Activated T-helper 2 cell treated with anti-CD3 and anti-CD28 coated beads, Interferon-gamma antibody, Interleukin-2, Interleukin-4, amounts not matched to agents 10 μg/mL and 5 μg/mL and 100 μg/mL, durations not matched to agents 14 hours and 24 hours and 36 hours (primary cell): ENCODE measurements around the gene ANKLE2. TPM values are rescaled to one million over a fixed set of nuclear protein-coding genes. Genes with fewer than 3 reads are reported as not detected.

ENCODE experiments used
- DNase-seq: peaks from one replicate; pipeline ENCODE4 v3.0.0; 2021; ENCODE audit warnings: low spot score
- H3K27ac Mint-ChIP-seq: one replicate; pipeline ENCODE4 v1.8.0; 2021; ENCODE audit warnings: mixed read lengths
- H3K27me3 Mint-ChIP-seq: one replicate; pipeline ENCODE4 v1.8.0; 2021; ENCODE audit warnings: low read depth, mixed read lengths
- H3K36me3 Mint-ChIP-seq: one replicate; pipeline ENCODE4 v1.8.0; 2021; ENCODE audit warnings: low read depth, mixed read lengths
- H3K4me1 Mint-ChIP-seq: one replicate; pipeline ENCODE4 v1.8.0; 2021; ENCODE audit warnings: low read depth, mixed read lengths
- H3K4me3 Mint-ChIP-seq: one replicate; pipeline ENCODE4 v1.8.0; 2021; ENCODE audit warnings: low read depth, mild to moderate bottlenecking, moderate library complexity, mixed read lengths
- H3K9me3 Mint-ChIP-seq: one replicate; pipeline ENCODE4 v1.8.0; 2021; ENCODE audit warnings: mixed read lengths
- intact Hi-C: fragments of 100-400 bp; cut with micrococcal nuclease; formaldehyde crosslinking; loops from one replicate; pipeline ENCODE4 v1.15.1; 2023
- total RNA-seq: library from RNA; stranded (reverse); gene quantifications from 2 replicates; pipeline ENCODE4 v1.2.3, GENCODE V29; 2022

The ANKLE2 gene
- total RNA-seq, 1 donor from 2014 or later: 152 TPM

DNA sequence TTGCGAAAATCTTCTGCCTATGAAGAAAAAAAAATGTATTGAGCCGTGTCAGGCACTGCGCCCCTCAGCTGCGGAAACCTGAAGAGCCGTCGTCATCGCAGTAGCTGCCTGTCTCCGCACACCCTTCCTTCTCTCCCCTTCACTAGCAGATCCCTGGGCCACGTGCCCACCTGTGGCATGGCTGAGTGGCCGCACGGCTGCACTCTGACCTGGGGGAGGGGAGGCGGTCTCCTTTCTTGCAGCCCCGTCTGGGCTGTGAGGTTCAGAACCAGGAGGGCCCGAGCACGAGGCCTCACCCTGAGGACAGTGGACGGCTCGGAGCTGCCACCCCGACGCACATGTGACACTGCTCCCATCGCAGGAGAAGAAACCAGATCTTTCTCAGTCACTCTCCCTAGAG lies 26.1 kb downstream of the ANKLE2 start:
- H3K36me3 Mint-ChIP-seq: peaks cover 93% of the 10 kb centered on the region
- H3K27me3 Mint-ChIP-seq: no peaks in the 10 kb centered on the region
- DNase-seq: no peak
- intact Hi-C loops: no loop called here
- no peaks in the 10 kb centered on the region for H3K9me3 Mint-ChIP-seq
- no peak overlapping the region for H3K4me3 Mint-ChIP-seq
- no peak overlapping the region for H3K27ac Mint-ChIP-seq
- no peaks in the 10 kb centered on the region for H3K4me1 Mint-ChIP-seq

DNA sequence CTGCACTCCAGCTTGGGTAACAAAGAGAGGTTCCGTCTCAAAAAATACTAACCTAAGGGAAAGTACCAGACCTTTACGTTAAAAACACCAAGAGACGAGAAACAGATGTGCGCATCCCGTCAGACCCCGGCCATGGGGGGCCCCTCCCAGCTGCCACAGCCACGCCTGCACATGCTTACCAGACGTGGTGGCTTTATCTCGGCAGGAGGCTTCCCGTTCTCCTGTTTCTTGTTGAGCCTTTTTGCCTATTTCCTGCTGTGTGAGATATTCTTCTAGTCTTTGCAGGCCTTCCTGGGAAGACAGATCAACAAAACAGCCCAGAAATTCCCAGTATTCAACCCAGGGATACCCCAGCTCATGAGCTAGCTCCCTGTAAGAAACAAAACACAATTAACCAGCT lies 27.4 kb downstream of the ANKLE2 start:
- Mint-ChIP-seq H3K36me3 (peaks cover 90% of the 10 kb centered on the region), H3K27ac (no peak overlapping the region), H3K4me3 (no peak overlapping the region), H3K9me3 (no peaks in the 10 kb centered on the region), H3K4me1 (no peaks in the 10 kb centered on the region), H3K27me3 (no peaks in the 10 kb centered on the region)
- intact Hi-C loops: no loop called here
- no peak for DNase-seq

DNA sequence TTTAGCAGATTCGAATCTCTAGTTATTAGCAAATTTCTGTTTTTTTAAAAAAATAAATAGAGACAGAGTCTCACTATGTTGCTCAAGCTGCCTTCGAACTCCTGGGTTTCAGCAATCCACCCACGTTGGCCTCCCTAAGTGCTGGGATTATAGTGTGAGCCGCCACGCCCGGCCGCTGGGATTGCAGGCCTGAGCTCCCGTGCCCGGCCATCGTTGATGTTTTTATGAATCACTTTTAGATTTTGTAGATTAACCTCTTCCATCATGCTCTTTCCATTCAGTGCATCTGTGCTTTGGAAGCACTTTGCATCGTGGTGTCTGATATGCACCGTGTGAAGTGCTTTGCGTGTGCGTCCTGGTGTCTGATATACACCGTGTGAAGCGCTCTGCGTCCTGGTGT lies 30.1 kb downstream of the ANKLE2 start:
- DNase-seq: no peak

DNA sequence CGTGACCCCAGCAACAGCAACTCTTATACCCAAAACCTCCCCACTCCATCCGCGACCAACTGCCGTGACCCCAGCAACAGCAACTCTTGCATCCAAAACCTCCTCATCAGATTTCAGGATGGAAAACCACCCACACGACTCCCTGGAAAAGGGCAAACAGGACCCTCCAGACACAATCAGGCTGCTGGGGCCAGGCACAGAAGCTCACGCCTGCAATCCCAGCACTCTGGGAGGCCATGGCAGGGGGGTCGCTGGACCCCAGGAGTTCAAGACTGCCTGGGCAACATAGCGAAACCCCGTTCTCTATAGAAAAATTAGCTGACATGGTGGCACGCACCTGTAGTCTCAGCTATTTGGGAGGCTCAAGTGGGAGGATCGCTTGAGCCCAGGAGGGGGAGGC lies 31.3 kb downstream of the ANKLE2 start:
- no peak for DNase-seq
- no peak overlapping the region for H3K27ac Mint-ChIP-seq
- no peaks in the 10 kb centered on the region for H3K4me1 Mint-ChIP-seq
- H3K4me3 Mint-ChIP-seq: no peak overlapping the region
- H3K36me3 Mint-ChIP-seq: peaks cover 93% of the 10 kb centered on the region
- no peaks in the 10 kb centered on the region for H3K27me3 Mint-ChIP-seq
- H3K9me3 Mint-ChIP-seq: no peaks in the 10 kb centered on the region
- intact Hi-C loops: no loop called here

More for the DNA sequence above, 30.1 kb downstream of the ANKLE2 start:
- Mint-ChIP-seq H3K27ac (no peak overlapping the region), H3K36me3 (peaks cover 93% of the 10 kb centered on the region), H3K27me3 (no peaks in the 10 kb centered on the region), H3K4me3 (no peak overlapping the region), H3K4me1 (no peaks in the 10 kb centered on the region), H3K9me3 (no peaks in the 10 kb centered on the region)
- intact Hi-C loops: no loop called here

DNA sequence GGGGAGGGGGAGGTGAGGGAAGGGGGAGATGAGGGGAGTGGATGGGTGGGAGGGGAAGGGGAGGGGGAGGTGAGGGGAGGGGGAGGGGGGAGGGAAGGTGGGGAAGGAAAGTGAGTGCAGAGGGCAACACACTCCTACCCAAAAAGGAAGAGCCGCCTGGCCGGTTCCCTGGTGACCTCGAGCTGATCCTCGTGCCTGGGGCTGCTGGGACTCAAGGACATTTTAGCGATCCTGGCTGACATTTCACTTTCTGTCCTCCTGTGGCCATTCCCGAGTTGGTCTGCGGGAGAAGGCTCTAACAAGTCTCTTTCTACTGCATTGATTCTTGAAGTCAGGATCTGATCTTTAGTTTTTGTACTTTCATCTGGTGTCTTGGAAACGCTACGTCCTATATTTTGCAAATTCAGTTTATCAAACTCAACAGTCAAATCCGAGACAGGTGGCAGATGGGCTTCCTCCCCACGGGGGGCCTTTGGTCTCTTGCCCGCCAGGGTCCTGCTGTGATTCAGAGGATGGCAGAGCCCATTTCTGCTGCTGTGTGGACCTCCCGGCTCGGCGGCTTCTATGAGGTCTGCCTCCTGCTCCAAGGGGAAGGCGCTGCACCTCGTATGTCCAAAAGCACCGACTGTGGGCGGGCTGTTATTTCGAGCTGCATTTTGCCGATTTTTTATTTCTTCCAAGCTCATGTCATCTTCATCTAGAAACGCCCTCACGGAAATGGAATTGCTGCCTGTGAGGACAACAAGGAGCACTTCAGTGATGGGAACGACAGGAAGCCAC lies 31.9 kb downstream of the ANKLE2 start:
- no peaks in the 10 kb centered on the region for H3K9me3 Mint-ChIP-seq
- intact Hi-C loops: no loop called here
- H3K36me3 Mint-ChIP-seq: peaks cover 94% of the 10 kb centered on the region
- no peak for DNase-seq
- no peaks in the 10 kb centered on the region for H3K27me3 Mint-ChIP-seq
- H3K27ac Mint-ChIP-seq: no peak overlapping the region
- no peak overlapping the region for H3K4me3 Mint-ChIP-seq
- no peaks in the 10 kb centered on the region for H3K4me1 Mint-ChIP-seq

DNA sequence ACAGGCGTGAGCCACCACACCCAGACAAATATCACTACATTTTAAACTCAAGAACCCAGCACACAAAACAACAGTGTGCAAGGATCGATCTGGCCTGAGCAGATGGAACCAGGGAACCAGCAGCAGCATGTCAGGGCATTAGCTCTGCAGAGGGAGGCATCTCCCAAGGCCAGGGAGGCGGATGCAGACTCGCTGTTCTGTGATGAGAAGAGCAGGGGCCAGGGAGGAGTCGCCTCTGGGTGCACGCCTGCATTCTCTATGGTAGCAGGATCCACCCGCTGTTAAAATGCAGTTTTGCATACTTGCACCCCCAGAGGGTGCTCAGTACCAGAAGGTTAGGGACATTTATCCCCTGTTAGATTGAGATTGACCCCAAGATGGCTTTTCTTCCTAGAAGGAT lies 33.1 kb downstream of the ANKLE2 start:
- H3K36me3 Mint-ChIP-seq: peaks cover 93% of the 10 kb centered on the region

DNA sequence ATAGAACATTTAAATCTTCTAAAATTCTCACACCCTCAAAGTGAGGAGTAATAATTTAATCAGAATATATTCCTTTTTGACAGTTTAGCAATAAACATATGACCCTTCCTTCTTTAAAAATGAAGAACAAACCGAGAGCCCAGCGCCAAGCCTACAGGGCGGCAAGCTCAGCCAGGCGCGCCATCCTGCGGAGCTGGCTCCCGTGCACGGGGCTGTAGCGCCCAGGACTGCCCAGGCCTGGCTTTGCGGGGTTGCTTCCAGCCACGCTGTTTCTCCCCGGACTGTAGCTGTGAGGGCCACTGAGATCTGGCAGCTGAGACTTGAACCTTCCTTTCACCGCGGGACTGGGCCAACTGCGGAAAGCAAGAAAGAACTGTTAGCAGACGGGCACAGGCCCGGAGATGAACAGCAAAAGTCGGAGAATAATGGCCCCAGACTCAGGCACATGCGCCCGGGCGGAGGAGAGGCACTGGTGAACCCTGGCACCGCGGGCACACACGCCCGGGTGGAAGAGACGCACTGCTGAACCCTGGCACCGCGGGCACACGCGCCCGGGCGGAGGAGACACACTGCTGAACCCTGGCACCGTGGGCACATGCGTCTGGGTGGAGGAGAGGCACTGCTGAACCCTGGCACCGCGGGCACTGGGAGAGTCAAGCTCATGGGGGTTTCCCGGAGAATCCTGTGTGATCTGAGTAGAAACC lies 34.4 kb downstream of the ANKLE2 start:
- H3K36me3 Mint-ChIP-seq: peaks cover 90% of the 10 kb centered on the region
- no peak overlapping the region for H3K4me3 Mint-ChIP-seq

More for the DNA sequence above, 33.1 kb downstream of the ANKLE2 start:
- intact Hi-C loops: no loop called here
- Mint-ChIP-seq H3K4me3 (no peak overlapping the region), H3K4me1 (no peaks in the 10 kb centered on the region), H3K27me3 (no peaks in the 10 kb centered on the region), H3K27ac (peak overlapping the region; percentile 49), H3K9me3 (no peaks in the 10 kb centered on the region)
- DNase-seq: no peak

DNA sequence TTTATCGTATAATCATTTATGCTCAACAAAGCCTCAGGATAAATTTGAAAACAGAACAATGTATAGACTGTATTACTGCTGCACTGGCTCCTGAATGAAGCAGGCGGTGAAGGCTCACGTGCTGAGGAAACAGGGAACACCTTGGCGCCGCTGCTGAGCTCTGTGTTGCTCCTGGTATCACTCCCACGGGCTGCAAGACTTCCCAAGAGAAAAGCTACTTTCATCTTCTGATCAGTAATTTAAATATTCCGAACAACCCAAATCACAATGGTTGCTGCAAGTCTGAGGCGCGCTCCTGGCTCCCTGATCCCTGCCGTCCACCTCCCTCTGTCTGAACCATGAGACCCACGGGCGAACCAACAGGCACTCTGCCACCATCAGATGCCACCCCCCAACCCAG lies 35.2 kb downstream of the ANKLE2 start:
- DNase-seq: no peak
- H3K36me3 Mint-ChIP-seq: peaks cover 87% of the 10 kb centered on the region
- H3K27me3 Mint-ChIP-seq: no peaks in the 10 kb centered on the region
- intact Hi-C loops: no loop called here
- H3K4me3 Mint-ChIP-seq: no peak overlapping the region
- no peak overlapping the region for H3K27ac Mint-ChIP-seq
- no peaks in the 10 kb centered on the region for H3K9me3 Mint-ChIP-seq
- no peaks in the 10 kb centered on the region for H3K4me1 Mint-ChIP-seq

More for the DNA sequence above, 34.4 kb downstream of the ANKLE2 start:
- Mint-ChIP-seq H3K4me1 (no peaks in the 10 kb centered on the region), H3K9me3 (no peaks in the 10 kb centered on the region), H3K27ac (no peak overlapping the region), H3K27me3 (no peaks in the 10 kb centered on the region)
- intact Hi-C loops: no loop called here
- no peak for DNase-seq

DNA sequence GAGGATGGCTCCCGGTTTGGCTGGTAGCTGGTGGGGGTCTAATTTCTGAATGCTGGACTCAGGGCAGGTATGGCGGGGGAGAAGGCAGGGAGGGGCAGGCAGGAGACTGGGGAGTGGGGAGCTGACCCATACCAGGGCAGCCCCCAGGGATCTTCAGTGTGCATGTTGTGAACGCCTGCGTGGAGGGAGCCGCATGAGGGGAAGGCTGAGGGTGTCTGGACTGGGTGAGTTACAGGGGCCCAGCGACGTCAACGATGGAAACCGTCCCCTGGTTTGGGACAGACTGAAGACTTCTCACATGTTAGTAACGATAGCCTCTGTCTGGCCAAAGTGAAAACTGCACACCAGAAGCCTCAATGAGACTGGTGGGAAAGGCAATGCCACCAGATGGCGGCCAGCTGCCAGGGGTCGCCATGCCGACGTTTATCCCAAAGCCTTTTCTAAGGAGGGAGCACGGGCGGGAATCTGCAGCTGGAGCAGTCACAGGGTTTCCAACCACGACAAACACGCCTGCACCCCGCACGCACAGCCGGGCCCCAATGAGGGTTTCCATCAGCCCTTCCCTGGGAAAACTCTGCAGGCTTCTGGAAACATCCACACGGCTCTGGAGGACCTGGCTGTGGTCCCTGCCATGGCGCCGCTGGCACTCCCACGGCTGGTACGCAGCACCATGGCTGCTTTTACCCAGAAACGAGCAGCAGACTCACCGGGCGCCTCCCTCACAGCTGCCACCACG lies 37.0 kb downstream of the ANKLE2 start:
- intact Hi-C loops: no loop called here
- Mint-ChIP-seq H3K4me3 (no peak overlapping the region), H3K9me3 (no peaks in the 10 kb centered on the region), H3K4me1 (no peaks in the 10 kb centered on the region), H3K27ac (no peak overlapping the region), H3K36me3 (peaks cover 84% of the 10 kb centered on the region), H3K27me3 (no peaks in the 10 kb centered on the region)
- DNase-seq: no peak

DNA sequence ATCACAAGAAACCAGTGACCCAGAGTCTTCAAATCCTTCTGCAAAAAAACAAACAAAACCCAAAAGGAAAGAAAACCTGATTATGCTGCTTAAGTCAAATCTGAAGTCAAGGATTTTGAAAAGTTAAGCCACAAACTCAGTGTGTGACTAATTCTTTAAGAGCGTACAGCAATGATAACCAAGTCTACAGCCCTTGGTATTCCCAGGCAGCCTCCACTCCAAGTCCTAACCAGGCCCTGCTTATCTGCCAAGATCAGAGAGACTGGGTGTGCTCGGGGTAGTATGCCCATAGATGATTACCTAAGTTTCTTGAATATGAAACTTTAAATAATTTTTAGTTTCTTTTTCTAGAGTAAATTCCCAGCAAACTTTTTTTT lies 37.9 kb downstream of the ANKLE2 start:
- intact Hi-C loops: no loop called here
- Mint-ChIP-seq H3K27ac (no peak overlapping the region), H3K27me3 (no peaks in the 10 kb centered on the region), H3K9me3 (no peaks in the 10 kb centered on the region), H3K36me3 (peaks cover 86% of the 10 kb centered on the region), H3K4me1 (no peaks in the 10 kb centered on the region), H3K4me3 (no peak overlapping the region)
- DNase-seq: no peak

DNA sequence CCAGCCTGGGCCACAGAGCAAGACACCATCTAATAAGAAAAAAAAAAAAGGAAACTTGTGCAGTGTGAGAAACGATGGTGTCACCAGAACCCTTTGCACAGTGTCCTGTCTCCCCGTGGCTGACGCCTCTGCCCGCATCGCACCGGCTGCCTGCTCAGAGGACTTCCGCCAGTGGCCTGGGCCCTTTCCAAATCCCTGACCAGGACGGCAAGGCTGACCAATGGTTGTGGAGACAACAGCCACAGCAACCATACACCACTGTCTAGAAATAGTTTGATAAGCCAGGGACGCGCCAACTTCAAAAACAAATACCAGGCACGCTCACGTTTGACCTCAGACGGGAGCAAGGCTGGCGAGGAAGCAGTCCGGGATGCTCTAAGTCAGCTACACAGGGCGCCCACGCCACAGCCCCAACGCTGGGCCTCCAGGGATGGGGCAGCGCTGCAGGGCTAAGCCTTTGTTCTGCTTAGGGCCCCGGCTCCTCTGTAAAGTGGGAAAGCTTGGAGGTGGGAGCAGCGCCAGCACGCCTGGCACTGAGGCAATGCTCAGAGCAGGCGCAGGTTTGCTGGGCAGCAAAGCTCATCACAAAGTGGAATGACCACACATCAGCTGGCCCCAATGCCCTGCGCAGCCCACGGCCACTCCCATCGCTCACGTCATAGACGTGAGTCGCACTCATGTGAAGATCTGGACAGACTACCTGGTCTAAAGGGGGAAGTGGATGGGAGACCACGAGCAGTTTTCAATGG lies 38.4 kb downstream of the ANKLE2 start:
- H3K36me3 Mint-ChIP-seq: peaks cover 84% of the 10 kb centered on the region
- H3K9me3 Mint-ChIP-seq: no peaks in the 10 kb centered on the region
- intact Hi-C loops: no loop called here
- H3K4me3 Mint-ChIP-seq: no peak overlapping the region
- DNase-seq: no peak
- H3K4me1 Mint-ChIP-seq: no peaks in the 10 kb centered on the region
- no peak overlapping the region for H3K27ac Mint-ChIP-seq
- no peaks in the 10 kb centered on the region for H3K27me3 Mint-ChIP-seq

DNA sequence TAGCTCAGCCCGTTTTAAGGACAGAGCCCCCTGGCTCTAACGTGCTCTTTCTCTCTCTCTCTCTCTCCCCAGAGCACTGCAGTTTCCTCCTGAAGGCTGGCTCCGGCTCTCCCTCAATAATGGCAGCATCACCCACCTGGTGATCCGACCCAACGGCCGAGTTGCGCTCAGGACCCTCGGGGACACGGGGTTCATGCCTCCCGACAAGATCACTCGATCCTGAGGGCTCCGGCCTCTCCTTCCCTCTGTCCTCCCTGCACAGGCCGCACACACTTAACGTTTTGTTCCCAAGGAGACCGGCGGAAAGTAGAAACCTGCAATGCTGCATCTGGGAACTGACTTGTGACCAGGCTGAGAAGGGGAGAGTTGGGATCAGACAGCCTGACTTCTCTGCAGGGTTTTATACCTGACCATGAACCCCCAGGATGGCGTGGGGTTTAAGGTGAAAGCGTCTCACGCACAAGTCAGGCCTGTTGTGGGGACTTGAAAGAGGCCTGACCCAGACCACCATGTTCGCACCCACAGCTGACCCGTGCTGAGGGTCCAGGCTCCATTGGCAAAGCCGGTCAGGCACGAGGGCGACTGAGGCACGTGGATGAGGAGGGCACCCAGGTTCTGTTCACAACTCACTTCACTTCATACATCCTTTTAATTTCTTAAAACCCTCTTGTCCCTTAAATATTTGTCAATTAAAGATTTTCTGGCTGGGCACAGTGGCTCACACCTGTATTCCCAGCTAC lies 40.9 kb downstream of the ANKLE2 start:
- H3K4me3 Mint-ChIP-seq: no peak overlapping the region
- intact Hi-C loops: no loop called here
- peaks cover 70% of the 10 kb centered on the region for H3K36me3 Mint-ChIP-seq
- no peak for DNase-seq
- H3K4me1 Mint-ChIP-seq: peaks cover 2% of the 10 kb centered on the region
- H3K27ac Mint-ChIP-seq: no peak overlapping the region
- no peaks in the 10 kb centered on the region for H3K27me3 Mint-ChIP-seq
- no peaks in the 10 kb centered on the region for H3K9me3 Mint-ChIP-seq
